ENCODE data around the gene ARHGEF7.

DNA sequence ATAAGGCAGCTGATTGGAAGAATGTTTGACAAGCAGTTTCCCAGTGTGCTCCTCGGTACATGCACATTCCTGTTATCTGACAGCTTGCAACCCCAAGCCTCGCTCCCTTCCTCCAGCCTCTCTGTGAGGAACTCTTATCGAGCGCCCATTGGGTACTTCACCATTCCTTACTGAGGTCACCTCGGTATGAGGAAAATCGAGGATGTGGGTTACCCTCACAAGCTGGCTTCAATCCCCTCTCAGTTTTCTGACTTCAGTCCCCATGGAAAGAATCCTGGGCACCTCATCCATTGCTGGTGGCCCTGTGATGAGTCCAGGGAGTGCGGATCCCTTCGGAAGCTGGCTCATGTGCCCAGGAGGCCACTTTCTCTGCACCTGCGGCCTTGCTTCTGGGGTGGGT, 222.6 kb downstream of the ARHGEF7 start:
- TF ChIP-seq, protein P1, sequence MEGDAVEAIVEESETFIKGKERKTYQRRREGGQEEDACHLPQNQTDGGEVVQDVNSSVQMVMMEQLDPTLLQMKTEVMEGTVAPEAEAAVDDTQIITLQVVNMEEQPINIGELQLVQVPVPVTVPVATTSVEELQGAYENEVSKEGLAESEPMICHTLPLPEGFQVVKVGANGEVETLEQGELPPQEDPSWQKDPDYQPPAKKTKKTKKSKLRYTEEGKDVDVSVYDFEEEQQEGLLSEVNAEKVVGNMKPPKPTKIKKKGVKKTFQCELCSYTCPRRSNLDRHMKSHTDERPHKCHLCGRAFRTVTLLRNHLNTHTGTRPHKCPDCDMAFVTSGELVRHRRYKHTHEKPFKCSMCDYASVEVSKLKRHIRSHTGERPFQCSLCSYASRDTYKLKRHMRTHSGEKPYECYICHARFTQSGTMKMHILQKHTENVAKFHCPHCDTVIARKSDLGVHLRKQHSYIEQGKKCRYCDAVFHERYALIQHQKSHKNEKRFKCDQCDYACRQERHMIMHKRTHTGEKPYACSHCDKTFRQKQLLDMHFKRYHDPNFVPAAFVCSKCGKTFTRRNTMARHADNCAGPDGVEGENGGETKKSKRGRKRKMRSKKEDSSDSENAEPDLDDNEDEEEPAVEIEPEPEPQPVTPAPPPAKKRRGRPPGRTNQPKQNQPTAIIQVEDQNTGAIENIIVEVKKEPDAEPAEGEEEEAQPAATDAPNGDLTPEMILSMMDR (IDR thresholded peaks at IDR 0.05; ENCODE audit: poor library complexity), result no peak
- TF ChIP-seq EZH2 (IDR thresholded peaks at IDR 0.05; ENCODE audit: borderline replicate concordance) (no peak), EZH2phosphoT487 (IDR thresholded peaks at IDR 0.05; ENCODE audit: low read depth, severe bottlenecking, unreplicated experiment) (no peak)
